Kidney epithelial cell (primary cell): ENCODE data around the gene KCTD4. TPM values are rescaled to one million over a fixed set of nuclear protein-coding genes. Genes with fewer than 3 reads are reported as not detected.

Experiments used
- DNase-seq: peaks from one replicate; pipeline ENCODE4 v3.0.0-alpha.2; 2010; ENCODE audit warnings: low read depth
- H3K27me3 ChIP-seq: 2 replicates; pipeline ENCODE4 v1.6.0; 2011; ENCODE audit warnings: low read length; ENCODE audit not compliant: control insufficient read depth, insufficient read depth
- H3K36me3 ChIP-seq: 2 replicates; pipeline ENCODE4 v1.5.1; 2011; ENCODE audit warnings: low read length; ENCODE audit not compliant: control insufficient read depth, insufficient read depth
- H3K4me3 ChIP-seq: 2 replicates; pipeline ENCODE4 v1.5.1; 2011; ENCODE audit warnings: low read depth, mild to moderate bottlenecking, control low read depth, low read length
- total RNA-seq: library from RNA; depleted of rRNA; stranded (reverse); fragments of >200 nt; gene quantifications from 2 replicates; pipeline ENCODE4 v1.2.3, GENCODE V29; 2015
- TF ChIP-seq, protein P1 (sequence below): IDR thresholded peaks from 2 replicates; pipeline ENCODE4 v1.5.1; 2011; ENCODE audit warnings: mild to moderate bottlenecking, moderate library complexity, low read length, control low read depth, inconsistent platforms; ENCODE audit not compliant: insufficient read depth, poor library complexity, severe bottlenecking

The KCTD4 gene
- total RNA-seq, 1 donor from 2014 or later, result not detected

DNA sequence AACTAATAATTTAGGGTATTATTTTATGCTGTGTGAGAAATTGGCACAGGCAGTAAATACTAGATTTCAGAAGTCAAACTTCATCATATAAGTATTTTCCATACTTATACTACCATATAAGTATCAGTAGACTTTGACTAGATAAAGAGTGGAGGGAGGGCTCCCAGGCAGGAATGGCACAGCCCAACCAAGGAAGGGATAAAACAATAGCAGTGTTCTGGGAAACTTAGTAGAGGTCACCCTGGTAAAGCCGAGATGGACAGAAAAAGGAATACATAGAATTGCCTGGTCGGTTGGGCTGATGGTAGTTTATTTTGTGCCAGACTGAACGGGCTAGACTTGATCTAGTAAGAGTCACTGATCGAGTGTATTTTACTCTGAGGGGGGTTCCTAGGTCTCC lies 19.6 kb upstream of the KCTD4 start:
- H3K27me3 ChIP-seq, result no peaks in the 10 kb centered on the region
- TF ChIP-seq, protein P1, sequence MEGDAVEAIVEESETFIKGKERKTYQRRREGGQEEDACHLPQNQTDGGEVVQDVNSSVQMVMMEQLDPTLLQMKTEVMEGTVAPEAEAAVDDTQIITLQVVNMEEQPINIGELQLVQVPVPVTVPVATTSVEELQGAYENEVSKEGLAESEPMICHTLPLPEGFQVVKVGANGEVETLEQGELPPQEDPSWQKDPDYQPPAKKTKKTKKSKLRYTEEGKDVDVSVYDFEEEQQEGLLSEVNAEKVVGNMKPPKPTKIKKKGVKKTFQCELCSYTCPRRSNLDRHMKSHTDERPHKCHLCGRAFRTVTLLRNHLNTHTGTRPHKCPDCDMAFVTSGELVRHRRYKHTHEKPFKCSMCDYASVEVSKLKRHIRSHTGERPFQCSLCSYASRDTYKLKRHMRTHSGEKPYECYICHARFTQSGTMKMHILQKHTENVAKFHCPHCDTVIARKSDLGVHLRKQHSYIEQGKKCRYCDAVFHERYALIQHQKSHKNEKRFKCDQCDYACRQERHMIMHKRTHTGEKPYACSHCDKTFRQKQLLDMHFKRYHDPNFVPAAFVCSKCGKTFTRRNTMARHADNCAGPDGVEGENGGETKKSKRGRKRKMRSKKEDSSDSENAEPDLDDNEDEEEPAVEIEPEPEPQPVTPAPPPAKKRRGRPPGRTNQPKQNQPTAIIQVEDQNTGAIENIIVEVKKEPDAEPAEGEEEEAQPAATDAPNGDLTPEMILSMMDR, result no peak
- H3K4me3 ChIP-seq, result no peak overlapping the region
- H3K36me3 ChIP-seq, result peaks cover 1% of the 10 kb centered on the region
- no peak for DNase-seq

DNA sequence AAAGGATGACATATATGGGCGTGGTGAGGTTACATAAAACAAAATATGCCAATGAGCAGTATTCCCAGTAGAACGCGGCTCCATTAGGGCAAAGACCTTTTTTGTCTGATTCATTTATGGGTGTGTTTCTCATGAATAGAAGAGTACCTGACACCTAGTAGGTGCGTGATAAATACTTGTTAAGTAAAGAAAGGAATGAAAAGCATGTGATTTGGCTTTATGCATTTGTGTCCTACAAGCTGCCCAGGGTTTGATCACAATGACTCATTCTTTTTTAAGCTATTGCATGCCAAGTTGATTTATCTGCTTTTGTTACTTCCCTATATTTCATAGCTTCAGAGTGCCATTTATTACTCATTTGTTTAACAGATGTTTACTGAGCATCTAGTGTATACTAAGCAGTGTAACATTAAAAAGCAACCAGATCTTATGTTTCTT lies 19.1 kb upstream of the KCTD4 start:
- TF ChIP-seq, protein P1, result no peak
- H3K4me3 ChIP-seq, result no peak overlapping the region
- H3K36me3 ChIP-seq, result peaks cover 1% of the 10 kb centered on the region
- H3K27me3 ChIP-seq, result no peaks in the 10 kb centered on the region
- DNase-seq, result peak; percentile 73

DNA sequence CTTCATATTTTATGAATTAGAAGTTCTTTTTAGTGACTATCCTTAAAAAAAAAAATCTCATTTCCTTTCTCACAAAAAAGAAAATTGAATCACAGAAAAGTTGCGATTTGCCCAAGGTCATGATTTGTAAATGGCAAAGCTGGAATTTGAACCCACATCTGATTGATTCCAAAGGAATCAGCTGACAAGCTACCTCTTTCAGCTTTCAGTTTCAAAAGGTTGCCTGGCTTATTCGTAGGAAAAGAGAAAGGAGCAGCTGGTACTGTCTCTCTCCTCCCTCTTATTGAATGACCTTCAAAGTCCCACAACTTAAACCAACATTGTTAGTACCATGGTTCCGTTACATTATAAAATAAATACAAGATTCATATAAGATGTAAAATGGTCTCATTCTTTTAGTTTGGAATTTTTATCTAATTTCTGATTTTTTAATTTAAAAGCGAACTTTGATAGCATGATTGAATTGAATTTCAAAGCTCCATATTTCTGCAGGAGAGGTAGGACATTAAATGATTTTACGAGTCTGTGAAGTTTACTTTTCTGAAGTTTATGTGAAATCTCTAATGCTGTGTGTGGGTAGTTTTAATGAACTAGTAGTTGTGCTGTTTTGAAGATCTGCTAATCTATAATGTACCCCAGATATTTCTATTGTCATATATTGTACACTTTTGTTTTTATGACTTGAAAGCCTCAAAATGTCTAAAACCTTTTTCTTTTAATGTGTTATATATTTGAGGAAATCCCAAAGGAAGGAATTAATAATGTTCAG lies 18.5 kb upstream of the KCTD4 start:
- no peak for DNase-seq
- TF ChIP-seq, protein P1, result no peak
- Histone ChIP-seq H3K4me3 (no peak overlapping the region), H3K27me3 (no peaks in the 10 kb centered on the region), H3K36me3 (peaks cover 1% of the 10 kb centered on the region)

DNA sequence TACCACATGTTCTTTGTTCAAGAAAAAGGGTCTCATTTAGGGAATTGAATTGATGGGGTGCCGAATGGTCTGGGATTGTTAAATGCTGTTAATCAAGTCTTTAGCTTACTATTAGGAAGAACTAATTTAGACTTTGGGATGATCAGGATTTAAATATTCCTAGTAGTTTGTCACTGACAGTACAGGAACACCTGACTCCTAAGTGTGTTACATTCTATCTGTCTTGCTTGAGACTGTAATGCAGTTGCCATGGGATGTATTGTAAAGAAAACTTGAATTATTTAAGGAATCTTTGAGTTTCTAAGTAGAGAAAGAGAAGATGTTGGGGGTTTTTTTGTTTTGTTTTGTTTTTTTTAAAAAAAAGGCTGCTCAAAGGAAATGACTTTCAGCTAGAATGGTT lies 17.8 kb upstream of the KCTD4 start:
- Histone ChIP-seq H3K27me3 (no peaks in the 10 kb centered on the region), H3K4me3 (no peak overlapping the region), H3K36me3 (peaks cover 1% of the 10 kb centered on the region)
- TF ChIP-seq, protein P1, result no peak
- DNase-seq, result no peak

DNA sequence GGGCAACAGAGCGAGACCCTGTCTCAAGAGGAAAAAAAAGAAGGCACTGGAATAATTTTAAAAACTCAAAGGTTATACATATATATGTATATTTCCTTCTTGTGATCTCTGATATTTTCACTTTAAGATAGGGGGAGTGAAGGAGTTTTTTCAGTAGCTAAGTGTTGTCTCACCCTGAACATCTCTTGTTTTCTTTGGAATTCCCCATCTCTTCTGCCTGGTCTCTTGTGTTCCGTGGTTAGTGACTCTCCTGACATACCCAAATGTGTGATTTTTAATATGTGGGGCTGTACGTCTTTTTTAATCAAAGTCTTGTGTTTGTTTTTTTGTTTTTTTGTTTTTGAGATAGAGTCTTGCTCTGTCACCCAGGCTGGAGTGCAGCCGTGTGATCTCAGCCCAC lies 15.3 kb upstream of the KCTD4 start:
- DNase-seq, result no peak
- TF ChIP-seq, protein P1, result no peak
- H3K36me3 ChIP-seq, result no peaks in the 10 kb centered on the region
- H3K4me3 ChIP-seq, result no peak overlapping the region
- H3K27me3 ChIP-seq, result no peaks in the 10 kb centered on the region
